HG03354 (cell line): ENCODE measurements around the gene ZNF837.
A peak's percentile ranks its signal among the peaks of the same experiment; 100 is the strongest.
"Not testable (repeated sequence)": the region's sequence is repeated elsewhere in the genome, so short reads cannot be mapped to it uniquely, and the experiment has no call there.

ENCODE experiments used
- ATAC-seq: cut with Tn5 transposase; IDR thresholded peaks from one replicate; pipeline ENCODE4 v1.9.1; 2021; ENCODE audit warnings: mild to moderate bottlenecking; ENCODE audit not compliant: unreplicated experiment, poor library complexity, severe bottlenecking

Gene ZNF837

DNA sequence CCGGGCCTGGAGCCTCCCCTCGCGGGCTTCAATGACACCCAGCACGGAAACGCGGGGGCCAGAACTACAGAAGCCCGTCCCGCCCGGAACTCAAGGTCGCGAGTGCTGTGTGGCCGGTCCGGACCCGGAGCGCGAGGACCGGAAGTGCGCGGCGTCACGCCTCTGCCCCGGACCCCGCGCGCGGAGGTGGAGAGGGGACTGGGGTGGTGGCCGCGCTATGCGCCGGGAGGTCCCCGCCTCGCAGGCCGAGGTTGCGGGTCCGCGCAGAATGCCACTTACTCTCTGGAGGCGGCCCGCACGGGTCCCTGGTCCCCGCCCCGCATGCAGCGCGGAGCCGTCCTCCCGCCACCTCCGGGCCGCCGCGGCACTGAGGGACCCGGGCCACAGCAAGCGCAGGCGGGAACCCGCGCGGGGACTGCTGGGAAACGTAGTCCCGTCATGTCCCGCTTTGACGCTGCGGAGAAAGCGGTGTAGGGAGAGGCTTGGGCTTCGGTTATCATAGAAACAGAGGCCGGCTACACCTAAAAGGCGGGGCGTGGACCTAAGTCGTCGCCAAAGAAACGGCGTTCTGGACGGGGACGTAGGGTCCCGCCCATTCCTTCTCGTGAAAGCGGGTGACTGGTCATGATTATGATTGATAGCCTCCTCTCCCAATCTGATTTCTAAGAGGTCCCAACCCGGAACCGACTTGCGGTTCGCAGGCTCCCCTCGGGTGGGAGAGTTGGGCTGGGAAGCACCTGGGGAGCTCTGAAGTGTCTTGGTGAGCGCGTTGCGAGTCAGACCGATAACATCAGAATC lies at the start of gene ZNF837:
TSS of gene ZNF837 (minus strand) at position 369 of the 798 bp plus-strand sequence. CDS start 11,698 bp downstream, outside the sequence.
- peak; percentile 88 for ATAC-seq

DNA sequence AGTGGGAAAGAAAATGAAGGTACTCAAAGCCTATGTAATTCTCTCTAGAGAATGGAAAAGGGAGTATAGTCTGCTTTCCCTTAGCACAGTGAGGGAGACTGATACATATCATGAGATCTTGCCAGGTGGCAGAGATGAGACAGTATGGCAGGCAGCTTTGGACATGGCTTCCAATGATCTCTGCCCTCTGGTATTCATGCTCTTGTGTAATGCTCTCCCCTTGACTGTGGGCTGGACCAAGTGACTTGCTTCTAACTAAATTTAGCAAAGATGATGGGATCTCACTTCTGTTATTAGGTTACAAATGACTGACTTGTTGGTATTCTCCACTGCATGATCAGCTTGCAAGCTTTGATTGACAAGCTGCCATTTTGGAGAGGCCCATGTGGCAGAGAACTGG lies 48.9 kb upstream of the ZNF837 start:
- no peak for ATAC-seq

DNA sequence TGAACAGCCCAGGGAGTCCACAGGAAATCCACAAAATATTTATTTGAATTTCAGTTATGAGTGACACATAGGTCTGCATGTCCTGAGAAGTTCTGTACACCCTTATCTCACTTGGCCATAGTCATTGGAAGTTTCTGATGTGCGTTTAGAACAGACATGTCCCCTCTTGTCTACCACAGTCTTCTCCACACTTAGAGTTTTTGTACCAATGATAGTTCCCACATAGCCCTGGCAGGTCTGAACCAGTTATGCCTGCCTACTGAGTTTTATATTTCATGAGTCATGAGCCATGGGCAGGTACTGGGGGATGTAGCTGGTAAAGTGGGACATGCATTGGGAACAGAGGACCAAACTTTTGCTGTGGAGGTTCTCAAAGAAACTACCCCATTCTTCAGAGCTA lies 47.8 kb upstream of the ZNF837 start:
- no peak for ATAC-seq

DNA sequence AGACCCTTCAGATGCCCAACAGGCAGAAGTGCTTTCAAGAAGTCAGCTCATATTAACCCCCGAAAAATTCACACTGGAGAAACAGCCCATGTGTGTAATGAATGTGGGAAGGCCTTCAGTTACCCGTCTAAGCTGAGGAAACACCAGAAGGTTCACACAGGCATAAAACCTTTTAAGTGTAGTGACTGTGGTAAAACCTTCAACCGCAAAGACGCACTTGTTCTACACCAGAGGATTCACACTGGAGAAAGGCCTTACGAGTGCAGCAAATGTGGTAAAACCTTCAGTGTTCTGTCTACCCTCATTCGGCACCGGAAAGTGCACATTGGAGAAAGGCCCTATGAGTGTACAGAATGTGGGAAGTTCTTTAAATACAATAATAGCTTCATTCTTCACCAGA lies 36.2 kb upstream of the ZNF837 start:
- no peak for ATAC-seq

DNA sequence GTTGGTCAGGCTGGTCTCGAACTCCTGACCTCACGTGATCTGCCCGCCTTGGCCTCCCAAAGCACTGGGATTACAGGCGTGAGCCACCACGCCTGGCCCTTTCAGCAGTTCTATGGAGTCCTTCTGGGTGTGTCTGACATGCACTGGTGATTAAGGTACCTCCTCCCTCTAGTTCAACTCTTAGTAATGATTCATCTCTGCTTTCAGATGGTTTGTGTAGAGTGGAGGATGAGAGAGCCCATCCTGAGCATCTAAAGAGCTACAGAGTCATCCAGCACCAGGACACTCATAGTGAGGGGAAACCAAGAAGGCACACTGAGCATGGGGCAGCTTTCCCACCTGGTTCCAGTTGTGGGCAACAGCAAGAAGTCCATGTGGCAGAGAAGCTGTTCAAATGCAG lies 35.8 kb upstream of the ZNF837 start:
- no peak for ATAC-seq

DNA sequence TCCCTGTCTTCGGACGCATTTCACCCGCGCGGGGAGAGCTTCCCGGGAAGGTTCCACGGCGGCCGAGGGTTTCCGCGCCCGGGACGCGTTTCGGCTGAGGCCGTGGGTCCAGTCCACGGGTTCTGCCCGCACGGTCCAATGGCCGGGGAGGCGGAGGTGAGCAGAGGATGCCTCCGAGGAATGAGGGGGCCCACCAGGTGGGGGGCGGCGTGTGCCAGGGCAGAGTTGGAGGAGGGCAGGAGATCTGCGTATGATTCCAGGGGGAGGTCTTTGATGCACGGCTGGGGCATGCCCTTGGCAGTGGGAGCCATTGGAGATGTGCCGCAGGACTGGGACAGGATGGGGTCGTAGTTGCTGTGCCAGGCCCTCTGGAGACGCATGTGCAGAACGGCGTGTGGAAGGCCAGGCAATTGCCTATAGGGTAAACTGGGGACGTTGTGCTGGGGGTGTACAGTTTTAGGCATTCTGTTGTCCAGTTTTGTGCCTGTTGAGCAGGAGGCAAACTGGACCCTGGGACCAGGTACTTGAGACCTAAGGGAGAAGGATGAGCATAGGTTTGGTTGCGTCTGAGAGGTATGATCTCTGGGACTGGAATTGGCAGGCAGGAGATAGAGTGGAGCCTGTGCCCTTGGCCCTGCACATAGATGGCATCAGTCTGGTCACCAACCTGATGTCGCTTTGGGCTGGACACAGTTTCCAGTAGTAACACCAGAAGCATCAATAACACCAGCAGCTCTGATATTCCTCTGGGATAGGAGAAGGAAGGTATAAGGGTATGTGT lies 28.4 kb upstream of the ZNF837 start:
- ATAC-seq: peak; percentile 21

DNA sequence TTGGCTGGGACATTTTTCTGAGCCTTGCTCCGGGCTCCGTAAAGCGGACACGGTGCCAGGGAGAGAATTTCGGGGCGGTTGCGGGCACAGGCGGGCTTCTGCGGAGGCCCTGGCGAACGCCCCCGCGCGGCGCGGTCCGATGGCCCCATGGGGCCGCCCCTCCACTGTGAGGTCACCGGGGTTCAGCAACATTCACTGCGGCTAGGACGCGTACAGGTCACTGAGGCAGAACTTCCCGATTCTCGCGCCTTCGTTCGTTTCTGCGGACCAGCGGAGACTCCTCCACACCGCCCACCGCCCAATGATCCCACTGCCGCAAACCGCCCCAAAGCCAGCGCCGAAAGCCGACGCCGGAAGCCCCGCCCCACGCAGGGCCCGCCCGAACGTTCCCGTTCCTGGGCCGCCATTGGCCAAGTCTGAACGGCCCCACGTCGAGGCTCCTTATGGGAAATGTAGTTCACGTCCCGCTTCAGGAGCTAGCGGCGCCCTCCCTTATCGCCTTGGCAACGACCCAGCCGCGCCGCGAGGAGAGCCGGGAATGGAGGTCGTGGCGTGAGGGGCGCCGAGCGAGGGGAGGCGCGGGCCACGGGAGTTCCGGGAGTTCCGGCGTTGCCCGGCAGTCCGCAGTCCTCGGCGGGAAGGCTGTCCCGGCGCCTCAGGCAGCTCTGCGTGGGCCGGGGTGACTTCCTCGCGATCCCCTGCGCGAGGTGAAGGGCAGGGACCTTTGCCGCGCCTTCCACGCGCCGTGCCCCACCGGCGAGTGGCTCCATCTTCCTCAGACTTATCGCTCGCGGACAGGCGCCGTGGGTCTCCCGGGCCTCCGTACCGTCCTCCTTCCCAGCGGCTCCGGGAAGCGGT lies 27.6 kb upstream of the ZNF837 start, which contains the start of gene ZNF584:
TSS of gene ZNF584 (plus strand) at position 498 of the 858 bp plus-strand sequence. CDS start 499 bp downstream, outside the sequence.
- ATAC-seq: peak; percentile 96

DNA sequence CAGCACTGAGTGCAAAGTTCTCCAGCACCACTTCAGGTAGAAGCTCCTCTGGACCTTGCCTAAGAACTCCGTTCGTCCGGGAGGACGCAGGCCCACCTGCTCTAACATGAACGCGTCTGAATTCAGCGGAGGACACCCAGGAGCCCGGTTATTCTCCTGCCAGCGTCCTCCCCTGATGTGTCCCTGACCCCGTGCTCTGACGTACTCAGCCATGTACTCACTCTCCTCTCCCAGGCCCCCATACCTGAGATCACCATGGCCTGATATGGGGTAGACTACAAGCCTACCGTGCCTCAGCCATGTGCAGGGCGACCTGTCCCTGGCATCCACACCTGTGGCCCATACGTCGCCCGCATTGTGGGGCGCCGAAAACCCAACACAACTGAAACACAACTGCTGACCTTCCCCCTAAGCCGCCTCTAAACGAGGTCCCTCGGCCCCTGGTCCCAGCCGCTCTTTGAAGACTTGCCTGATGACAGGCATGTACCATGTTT lies 26.9 kb upstream of the ZNF837 start:
- ATAC-seq: peak; percentile 7

DNA sequence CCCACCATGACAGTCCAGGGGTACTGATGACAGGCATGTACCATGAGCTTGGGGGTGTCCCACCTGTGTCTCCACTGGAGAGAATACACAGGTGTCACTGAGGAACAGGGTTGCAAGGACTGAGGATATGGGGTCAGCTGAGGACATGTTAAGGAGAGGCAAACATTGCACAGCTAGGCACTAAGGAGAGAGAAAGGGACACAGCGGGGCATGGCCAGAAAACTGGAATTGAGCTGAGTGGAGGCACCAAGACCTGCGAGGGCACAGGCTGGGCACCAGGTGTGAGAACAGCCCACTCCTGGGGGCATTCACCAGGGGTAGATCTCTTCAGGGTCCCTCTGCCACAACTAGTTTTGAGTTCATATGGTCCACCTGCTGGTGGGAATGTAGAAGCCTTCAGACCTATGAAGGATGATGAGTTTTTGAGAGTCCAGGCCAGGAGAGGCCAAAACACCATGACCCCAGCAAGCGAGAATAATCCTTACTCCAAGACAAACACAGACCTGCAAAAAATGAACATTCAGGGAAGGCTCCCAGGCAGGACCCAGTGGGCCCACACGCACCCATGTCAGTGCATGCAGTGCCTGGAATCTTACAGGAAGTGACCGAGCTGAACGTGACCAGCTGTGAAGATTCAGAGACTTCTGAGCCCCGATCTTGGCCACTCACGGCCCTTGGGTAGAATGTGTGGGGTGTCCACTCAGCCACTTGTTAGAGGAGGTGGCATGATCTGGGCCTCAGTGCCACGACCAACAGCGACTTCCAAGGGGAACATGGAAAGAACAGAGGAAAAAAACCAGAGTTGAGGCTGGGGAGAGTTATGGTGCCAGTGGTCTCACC lies 26.2 kb upstream of the ZNF837 start:
- ATAC-seq: no peak

DNA sequence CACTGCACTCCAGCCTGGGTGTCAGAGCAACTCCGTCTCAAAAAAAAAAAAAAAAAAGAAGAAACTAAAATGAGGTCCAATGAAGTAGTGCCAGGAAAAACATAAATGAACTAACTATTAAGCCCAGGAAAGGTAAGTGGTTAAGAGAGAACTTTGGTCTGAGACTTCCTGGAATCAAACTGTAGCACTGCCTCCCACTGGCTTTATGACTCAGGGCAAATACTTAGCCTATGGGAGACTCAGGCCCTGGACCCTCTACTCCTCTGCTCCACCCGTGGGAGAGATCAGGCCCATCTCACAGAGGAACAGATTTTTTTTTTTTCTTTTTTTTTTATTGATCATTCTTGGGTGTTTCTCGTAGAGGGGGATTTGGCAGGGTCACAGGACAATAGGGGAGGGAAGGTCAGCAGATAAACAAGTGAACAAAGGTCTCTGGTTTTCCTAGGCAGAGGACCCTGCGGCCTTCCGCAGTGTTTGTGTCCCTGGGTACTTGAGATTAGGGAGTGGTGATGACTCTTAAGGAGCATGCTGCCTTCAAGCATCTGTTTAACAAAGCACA lies 23.2 kb upstream of the ZNF837 start:
- not testable (repeated sequence) for ATAC-seq

DNA sequence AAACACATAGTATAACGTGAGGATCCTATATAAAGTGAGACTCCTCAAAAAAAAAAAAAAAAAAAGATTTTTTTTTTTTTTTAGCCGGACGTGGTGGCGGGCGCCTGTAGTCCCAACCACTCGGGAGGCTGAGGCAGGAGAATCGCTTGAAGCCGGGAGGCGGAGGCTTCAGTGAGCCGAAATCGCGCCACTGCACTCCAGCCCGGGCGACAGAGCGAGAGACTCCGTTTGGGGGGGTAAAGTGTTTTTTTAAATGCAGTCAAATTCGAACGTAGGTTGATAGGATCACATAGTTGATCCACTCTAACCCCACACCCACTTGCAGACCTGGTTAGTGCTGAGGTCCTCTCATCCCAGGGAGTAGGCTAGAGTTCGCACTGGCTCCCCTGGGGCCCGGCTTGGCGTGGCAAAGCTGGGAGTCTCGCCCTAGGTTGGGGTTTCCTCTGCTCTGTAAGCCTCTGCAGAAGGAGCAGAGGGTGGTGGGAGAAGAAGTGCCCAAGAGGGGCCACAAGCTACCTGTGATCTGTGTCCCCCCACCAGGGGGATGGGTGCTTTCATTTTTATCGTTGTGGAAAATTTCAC lies 21.1 kb upstream of the ZNF837 start:
- no peak for ATAC-seq

DNA sequence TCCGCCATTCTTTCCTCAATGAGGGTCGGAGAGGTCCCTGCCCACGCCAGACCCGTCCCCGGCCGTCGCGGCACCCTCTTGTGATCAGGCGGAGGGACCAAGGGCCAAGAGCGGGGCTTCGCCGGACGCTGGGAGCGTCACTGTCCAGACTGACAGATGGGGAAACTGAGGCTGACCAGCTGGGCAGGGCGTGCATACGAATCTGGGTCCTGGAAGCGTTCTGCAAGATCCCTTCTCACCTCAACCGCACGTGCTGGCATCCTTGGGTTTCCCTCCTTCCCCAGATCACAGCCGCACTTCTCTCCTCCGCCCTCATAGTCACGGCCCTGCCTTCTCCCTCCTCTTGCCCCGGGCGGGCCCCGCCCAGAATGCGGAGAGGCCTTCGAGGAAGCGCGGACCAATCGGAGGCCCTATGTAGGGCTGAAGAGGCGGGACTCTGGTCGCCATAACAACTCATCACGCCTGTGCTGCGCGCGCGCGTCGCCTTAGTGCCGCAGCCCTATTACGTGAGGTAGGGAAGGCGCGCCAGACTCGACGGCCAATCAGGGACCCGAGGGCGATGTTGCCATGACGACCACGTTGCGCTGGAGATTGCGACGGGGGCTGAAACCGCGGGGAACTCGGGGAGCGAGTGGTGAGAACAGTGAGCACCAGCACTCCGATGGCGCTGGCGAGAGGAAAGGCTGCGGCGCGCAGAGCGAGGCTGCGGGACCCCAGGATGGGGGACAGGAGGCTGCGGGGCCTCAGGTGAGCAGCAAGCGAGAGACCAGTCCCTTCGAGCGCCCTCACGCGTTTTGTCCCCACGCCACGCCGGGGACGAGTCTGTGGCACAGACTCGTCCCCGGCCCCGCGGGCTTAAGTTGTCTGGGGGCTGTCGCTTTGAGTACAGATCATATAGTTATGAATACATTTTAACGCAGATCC lies 20.3 kb upstream of the ZNF837 start:
- ATAC-seq: peak; percentile 98

DNA sequence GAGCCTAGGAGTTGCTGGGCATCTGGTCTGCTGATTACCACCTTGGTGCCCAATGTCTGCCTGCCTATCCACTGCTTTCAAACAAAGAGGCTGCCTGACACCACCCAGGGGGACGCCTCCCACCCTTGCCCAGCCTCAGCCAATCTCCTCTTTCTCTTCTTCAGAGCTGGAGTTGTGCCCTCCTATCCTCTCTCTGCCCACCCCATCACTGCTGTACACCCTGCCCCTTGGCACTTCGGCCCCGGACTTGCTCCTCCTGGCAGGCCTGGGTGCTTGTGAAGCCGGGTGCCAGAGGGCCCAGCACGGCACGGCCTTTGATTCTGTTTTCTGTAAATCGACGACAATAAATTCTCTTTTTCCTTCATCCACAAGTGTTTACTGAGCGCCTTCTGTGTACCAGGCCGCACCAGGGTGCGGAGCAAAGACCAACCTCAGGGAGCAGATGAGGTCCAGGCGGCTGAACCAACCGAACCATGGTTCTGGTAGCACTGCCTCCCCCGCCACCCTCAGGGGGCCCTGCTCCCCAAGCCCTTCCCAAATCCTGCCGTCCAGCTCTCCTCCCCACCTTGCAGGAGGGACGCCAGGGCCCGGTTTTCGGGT lies 19.6 kb upstream of the ZNF837 start:
- no peak for ATAC-seq

DNA sequence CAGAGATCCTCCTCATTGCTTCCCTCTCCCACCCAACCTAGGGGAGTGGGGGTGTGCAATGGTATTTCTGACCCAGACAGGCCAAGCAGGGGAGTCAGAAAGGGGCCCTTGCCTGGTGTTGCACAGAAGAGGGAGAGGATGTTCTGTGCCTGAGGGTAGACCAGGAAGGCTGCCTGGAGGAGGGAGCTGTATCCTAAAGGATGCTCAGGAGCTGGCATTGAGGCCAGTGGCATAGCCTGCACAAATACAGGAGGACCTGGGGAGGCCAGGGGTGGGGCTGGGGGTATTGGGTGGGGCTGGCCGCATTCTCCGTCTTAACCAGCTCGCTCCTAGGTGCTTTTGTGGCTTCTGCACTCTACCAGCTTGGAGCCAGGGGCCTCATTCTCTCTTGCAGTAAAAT lies 19.1 kb upstream of the ZNF837 start:
- no peak for ATAC-seq

DNA sequence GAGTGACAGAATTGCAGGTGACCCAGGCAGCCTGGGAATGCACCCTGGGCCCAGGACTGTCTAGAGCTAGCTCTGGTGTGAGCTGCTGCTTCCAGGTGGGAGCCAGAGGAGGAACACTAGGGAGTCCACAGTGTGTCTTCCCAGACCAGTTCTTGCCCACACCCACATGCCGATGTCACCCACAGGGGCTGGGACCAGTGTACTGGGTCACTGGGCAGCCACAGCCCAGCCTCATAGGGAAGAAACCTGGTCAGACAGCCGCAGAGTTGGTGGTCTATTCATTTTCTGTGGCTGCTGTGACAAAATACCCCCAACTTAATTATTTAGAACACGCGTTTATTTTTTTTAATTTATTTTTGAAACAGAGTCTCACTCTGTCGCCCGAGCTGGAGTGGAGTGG lies 17.7 kb upstream of the ZNF837 start:
- no peak for ATAC-seq

DNA sequence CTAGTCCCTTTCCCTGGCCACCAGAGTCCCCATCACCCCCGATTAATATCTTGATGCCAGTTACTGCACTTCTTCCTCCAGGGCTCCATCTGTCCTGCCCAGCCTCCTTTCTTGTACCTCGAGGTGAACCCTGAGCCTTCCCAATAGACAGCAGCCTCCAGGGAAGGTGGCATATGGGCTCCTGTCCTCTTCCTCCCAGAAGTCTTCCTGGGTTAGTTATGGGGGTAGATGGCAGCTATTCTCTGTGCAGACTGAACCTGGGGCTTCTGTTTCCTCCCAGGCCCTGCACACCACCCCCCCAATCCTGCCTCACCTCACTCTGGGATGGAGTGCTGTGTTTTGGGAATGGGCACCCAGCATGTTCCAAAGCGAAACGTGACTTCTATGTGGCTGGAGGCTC lies 17.3 kb upstream of the ZNF837 start:
- ATAC-seq: no peak

DNA sequence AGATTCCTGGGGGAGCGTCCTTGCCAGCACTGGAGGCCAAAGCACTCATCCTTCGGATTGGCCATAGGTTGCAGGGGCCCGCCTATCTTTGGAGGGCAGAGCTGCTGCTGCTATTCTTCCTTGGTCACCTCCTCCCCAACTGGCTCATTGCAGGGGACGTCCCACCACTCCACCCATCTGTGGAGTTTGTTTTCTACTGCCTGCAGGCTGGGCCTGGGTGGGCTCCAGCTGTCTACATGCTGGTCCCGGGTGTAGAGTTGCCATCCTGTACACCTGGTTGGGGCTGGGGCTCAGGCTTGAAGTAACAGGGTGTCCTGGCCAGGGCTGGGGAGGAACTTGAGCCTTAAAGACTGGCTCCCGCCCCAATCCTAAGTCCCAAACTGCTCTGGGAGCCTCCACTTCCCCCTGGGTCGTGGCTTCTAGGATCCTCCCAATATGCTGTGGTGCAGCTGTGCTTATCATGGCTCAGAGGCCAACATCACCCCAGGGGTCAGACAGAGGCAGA lies 16.8 kb upstream of the ZNF837 start:
- ATAC-seq: no peak
